MG63 (cell line): ENCODE measurements around the gene GRID2IP. TPM values are rescaled to one million over a fixed set of nuclear protein-coding genes. Genes with fewer than 3 reads are reported as not detected.

ENCODE experiments used
- DNase-seq: peaks from one replicate; pipeline ENCODE4 v3.0.0-alpha.2; 2020
- H3K27me3 ChIP-seq: fragments of 250-450 bp; sonication (Bioruptor Pico); 2 replicates; pipeline ENCODE4 v1.5.1; 2020; ENCODE audit warnings: mild to moderate bottlenecking, moderate library complexity
- H3K36me3 ChIP-seq: fragments of 250-450 bp; sonication (Bioruptor Pico); 2 replicates; pipeline ENCODE4 v1.5.1; 2020; ENCODE audit warnings: mild to moderate bottlenecking, moderate library complexity
- H3K4me3 ChIP-seq: fragments of 250-450 bp; sonication (Bioruptor Pico); 2 replicates; pipeline ENCODE4 v1.5.1; 2020; ENCODE audit warnings: mild to moderate bottlenecking, moderate library complexity
- H3K9me3 ChIP-seq: fragments of 250-450 bp; sonication (Bioruptor Pico); 2 replicates; pipeline ENCODE4 v1.5.1; 2020; ENCODE audit warnings: mild to moderate bottlenecking, moderate library complexity
- total RNA-seq: library from RNA; depleted of rRNA; stranded (reverse); fragments of >200 nt; shearing (Covaris generic); gene quantifications from 2 replicates; pipeline ENCODE4 v1.2.3, GENCODE V29; 2014; ENCODE audit warnings: low replicate concordance

GRID2IP gene
- total RNA-seq, 1 experiment from 2014 or later, result not detected

GRCh38 chr7:6505685-6506559 lies 45.3 kb downstream of the GRID2IP start:
- no peaks in the 10 kb centered on the region for H3K36me3 ChIP-seq
- no peaks in the 10 kb centered on the region for H3K27me3 ChIP-seq
- no peak overlapping the region for H3K4me3 ChIP-seq
- no peaks in the 10 kb centered on the region for H3K9me3 ChIP-seq
- DNase-seq, result peak; percentile 26

- Histone ChIP-seq H3K27me3 (no peaks in the 10 kb centered on the region), H3K4me3 (no peak overlapping the region), H3K36me3 (no peaks in the 10 kb centered on the region), H3K9me3 (no peaks in the 10 kb centered on the region)
- no peak for DNase-seq
Observed at GRCh38 chr7:6504996-6505395, 46.3 kb downstream of the GRID2IP start.

GRCh38 chr7:6502886-6503285 lies 48.4 kb downstream of the GRID2IP start:
- no peaks in the 10 kb centered on the region for H3K27me3 ChIP-seq
- H3K9me3 ChIP-seq, result no peaks in the 10 kb centered on the region
- H3K4me3 ChIP-seq, result no peak overlapping the region
- no peak for DNase-seq
- H3K36me3 ChIP-seq, result no peaks in the 10 kb centered on the region

GRCh38 chr7:6501586-6502564 lies 49.4 kb downstream of the GRID2IP start:
- Histone ChIP-seq H3K9me3 (no peaks in the 10 kb centered on the region), H3K4me3 (no peak overlapping the region), H3K36me3 (no peaks in the 10 kb centered on the region), H3K27me3 (no peaks in the 10 kb centered on the region)
- DNase-seq, result no peak

- H3K36me3 ChIP-seq, result no peaks in the 10 kb centered on the region
- no peak for DNase-seq
- H3K9me3 ChIP-seq, result no peaks in the 10 kb centered on the region
- no peaks in the 10 kb centered on the region for H3K27me3 ChIP-seq
- no peak overlapping the region for H3K4me3 ChIP-seq
Observed at GRCh38 chr7:6500691-6501090, 50.6 kb downstream of the GRID2IP start.

- Histone ChIP-seq H3K9me3 (no peaks in the 10 kb centered on the region), H3K27me3 (no peaks in the 10 kb centered on the region), H3K36me3 (no peaks in the 10 kb centered on the region), H3K4me3 (no peak overlapping the region)
- DNase-seq, result no peak
Observed at GRCh38 chr7:6497994-6498393, 53.3 kb downstream of the GRID2IP start.

GRCh38 chr7:6497637-6497905 lies 53.7 kb downstream of the GRID2IP start:
- no peak for DNase-seq
- no peaks in the 10 kb centered on the region for H3K27me3 ChIP-seq
- no peaks in the 10 kb centered on the region for H3K9me3 ChIP-seq
- no peak overlapping the region for H3K4me3 ChIP-seq
- no peaks in the 10 kb centered on the region for H3K36me3 ChIP-seq

GRCh38 chr7:6496842-6497636 lies 54.2 kb downstream of the GRID2IP start:
- DNase-seq, result no peak
- H3K4me3 ChIP-seq, result no peak overlapping the region
- H3K27me3 ChIP-seq, result no peaks in the 10 kb centered on the region
- no peaks in the 10 kb centered on the region for H3K9me3 ChIP-seq
- no peaks in the 10 kb centered on the region for H3K36me3 ChIP-seq

- no peak for DNase-seq
Observed at GRCh38 chr7:6495597-6496262, 55.5 kb downstream of the GRID2IP start.

GRCh38 chr7:6494365-6494764 lies 56.9 kb downstream of the GRID2IP start:
- DNase-seq, result no peak
- no peaks in the 10 kb centered on the region for H3K27me3 ChIP-seq
- no peak overlapping the region for H3K4me3 ChIP-seq

More at GRCh38 chr7:6495597-6496262, 55.5 kb downstream of the GRID2IP start:
- Histone ChIP-seq H3K9me3 (no peaks in the 10 kb centered on the region), H3K36me3 (no peaks in the 10 kb centered on the region), H3K27me3 (no peaks in the 10 kb centered on the region), H3K4me3 (no peak overlapping the region)

GRCh38 chr7:6491194-6491593 lies 60.1 kb downstream of the GRID2IP start:
- DNase-seq, result no peak
- 0 out of 2 replicates have a peak, but pooled peaks cover 2% of the 10 kb centered on the region for H3K9me3 ChIP-seq
- H3K36me3 ChIP-seq, result no peaks in the 10 kb centered on the region
- H3K4me3 ChIP-seq, result no peak overlapping the region
- no peaks in the 10 kb centered on the region for H3K27me3 ChIP-seq

More at GRCh38 chr7:6494365-6494764, 56.9 kb downstream of the GRID2IP start:
- Histone ChIP-seq H3K9me3 (0 out of 2 replicates have a peak, but pooled peaks cover 2% of the 10 kb centered on the region), H3K36me3 (no peaks in the 10 kb centered on the region)

- no peaks in the 10 kb centered on the region for H3K36me3 ChIP-seq
- no peak overlapping the region for H3K4me3 ChIP-seq
- 0 out of 2 replicates have a peak, but pooled peaks cover 2% of the 10 kb centered on the region for H3K9me3 ChIP-seq
- DNase-seq, result no peak
- no peaks in the 10 kb centered on the region for H3K27me3 ChIP-seq
Observed at GRCh38 chr7:6489612-6490011, 61.6 kb downstream of the GRID2IP start.

GRCh38 chr7:6487184-6487545 lies 64.1 kb downstream of the GRID2IP start:
- H3K36me3 ChIP-seq, result peaks cover 5% of the 10 kb centered on the region
- no peak for DNase-seq
- no peak overlapping the region for H3K4me3 ChIP-seq
- no peaks in the 10 kb centered on the region for H3K27me3 ChIP-seq
- 0 out of 2 replicates have a peak, but pooled peaks cover 2% of the 10 kb centered on the region for H3K9me3 ChIP-seq

- Histone ChIP-seq H3K36me3 (peaks cover 9% of the 10 kb centered on the region), H3K9me3 (0 out of 2 replicates have a peak, but pooled peaks cover 2% of the 10 kb centered on the region), H3K4me3 (no peak overlapping the region), H3K27me3 (no peaks in the 10 kb centered on the region)
- DNase-seq, result no peak
Observed at GRCh38 chr7:6486438-6487183, 64.7 kb downstream of the GRID2IP start.

GRCh38 chr7:6482743-6483119 lies 68.5 kb downstream of the GRID2IP start:
- H3K36me3 ChIP-seq, result peaks cover 42% of the 10 kb centered on the region
- H3K27me3 ChIP-seq, result no peaks in the 10 kb centered on the region
- DNase-seq, result no peak

More at GRCh38 chr7:6482743-6483119, 68.5 kb downstream of the GRID2IP start:
- Histone ChIP-seq H3K9me3 (no peaks in the 10 kb centered on the region), H3K4me3 (peak overlapping the region; percentile 80)
